ENCODE data around the gene CLK2. TPM values are rescaled to one million over a fixed set of nuclear protein-coding genes. Genes with fewer than 3 reads are reported as not detected.

The CLK2 gene
- total RNA-seq, 2 donors from 2014 or later: 69.8 to 82.3 TPM

GRCh38 chr1:155301342-155301841 is 28.1 kb upstream of the CLK2 start, which contains the start of gene PKLR:
TSS of gene PKLR (minus strand) at chr1:155301438. CDS start at chr1:155301395, 43 bp downstream.
- Histone ChIP-seq H3K9ac (ENCODE audit: extremely low read depth, low read length, poor library complexity, severe bottlenecking) (no peak within 1 kb of the TSS), H3K9me3 (ENCODE audit: control insufficient read depth, low read length) (no peaks in the 10 kb centered on the region), H3K27ac (ENCODE audit: low read depth, low read length) (no peak within 1 kb of the TSS), H3K27me3 (ENCODE audit: control insufficient read depth, insufficient read depth, low read length, poor library complexity, severe bottlenecking) (peaks cover 2% of the 10 kb centered on the region), H3K4me3 (ENCODE audit: low read length) (no peak within 1 kb of the TSS), H3K36me3 (ENCODE audit: control insufficient read depth, insufficient read depth, low read length) (no peaks in the 10 kb centered on the region), H3K4me1 (ENCODE audit: control insufficient read depth, insufficient read depth, low read length) (no peaks in the 10 kb centered on the region)
- Mint-ChIP-seq H3K27ac (no peak within 1 kb of the TSS), H3K4me1 (peaks cover 12% of the 10 kb centered on the region), H3K27me3 (ENCODE audit: insufficient read depth) (peaks cover 11% of the 10 kb centered on the region), H3K9me3 (no peaks in the 10 kb centered on the region), H3K36me3 (ENCODE audit: low read depth) (no peaks in the 10 kb centered on the region), H3K4me3 (no peak within 1 kb of the TSS)
- WGBS, 2 experiments (ENCODE audit: insufficient coverage in 1 of 2, insufficient read length in 1 of 2): 88 to 92% methylated on average over 4 to 5 of the region's 5 CpGs
- TF ChIP-seq, protein P1, sequence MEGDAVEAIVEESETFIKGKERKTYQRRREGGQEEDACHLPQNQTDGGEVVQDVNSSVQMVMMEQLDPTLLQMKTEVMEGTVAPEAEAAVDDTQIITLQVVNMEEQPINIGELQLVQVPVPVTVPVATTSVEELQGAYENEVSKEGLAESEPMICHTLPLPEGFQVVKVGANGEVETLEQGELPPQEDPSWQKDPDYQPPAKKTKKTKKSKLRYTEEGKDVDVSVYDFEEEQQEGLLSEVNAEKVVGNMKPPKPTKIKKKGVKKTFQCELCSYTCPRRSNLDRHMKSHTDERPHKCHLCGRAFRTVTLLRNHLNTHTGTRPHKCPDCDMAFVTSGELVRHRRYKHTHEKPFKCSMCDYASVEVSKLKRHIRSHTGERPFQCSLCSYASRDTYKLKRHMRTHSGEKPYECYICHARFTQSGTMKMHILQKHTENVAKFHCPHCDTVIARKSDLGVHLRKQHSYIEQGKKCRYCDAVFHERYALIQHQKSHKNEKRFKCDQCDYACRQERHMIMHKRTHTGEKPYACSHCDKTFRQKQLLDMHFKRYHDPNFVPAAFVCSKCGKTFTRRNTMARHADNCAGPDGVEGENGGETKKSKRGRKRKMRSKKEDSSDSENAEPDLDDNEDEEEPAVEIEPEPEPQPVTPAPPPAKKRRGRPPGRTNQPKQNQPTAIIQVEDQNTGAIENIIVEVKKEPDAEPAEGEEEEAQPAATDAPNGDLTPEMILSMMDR (conservative IDR thresholded peaks at IDR 0.05): no peak
- DNase-seq: no peak

DNA sequence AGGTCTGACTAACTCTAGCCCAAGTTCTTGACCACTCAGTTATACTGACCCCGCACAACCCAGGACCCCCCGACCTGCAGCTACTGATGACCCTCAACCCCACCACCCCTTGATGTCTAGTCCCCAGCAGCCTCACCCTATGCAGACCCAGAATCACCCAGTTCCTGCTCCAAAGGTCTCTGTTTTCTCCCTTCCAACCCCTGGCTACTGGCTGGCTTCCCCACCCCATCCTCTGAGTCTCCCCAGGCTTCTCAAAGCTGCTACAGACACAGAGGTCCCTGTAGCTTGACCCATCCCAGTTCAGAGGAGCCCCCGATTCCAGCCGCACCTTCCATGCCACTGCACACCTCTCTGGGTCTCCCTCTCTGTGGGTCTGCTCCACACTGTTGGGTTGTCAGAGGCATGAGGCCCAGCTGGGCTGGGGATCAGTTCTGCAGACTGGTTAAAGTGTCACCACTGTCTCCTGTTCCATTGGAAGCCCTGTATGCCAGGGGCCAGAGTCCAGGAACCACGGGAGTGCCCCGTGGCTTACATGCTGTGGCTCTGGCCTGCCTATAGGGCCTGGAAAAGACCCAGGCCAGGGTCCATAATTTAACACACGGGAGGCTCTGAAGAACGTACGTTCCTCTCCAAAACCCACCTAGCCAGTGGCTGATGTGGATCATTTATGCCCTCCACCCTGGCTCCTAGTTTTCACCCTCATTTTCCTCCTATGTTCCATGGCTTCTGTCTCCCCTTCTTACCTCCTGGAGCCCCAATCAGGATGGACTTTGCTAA is 27.4 kb upstream of the CLK2 start:
- no peak overlapping the region for H3K4me3 Mint-ChIP-seq
- H3K27me3 Mint-ChIP-seq (ENCODE audit: insufficient read depth): peaks cover 18% of the 10 kb centered on the region
- H3K36me3 Mint-ChIP-seq (ENCODE audit: low read depth): no peaks in the 10 kb centered on the region
- no peak for DNase-seq
- Histone ChIP-seq H3K36me3 (ENCODE audit: control insufficient read depth, insufficient read depth, low read length) (no peaks in the 10 kb centered on the region), H3K27ac (ENCODE audit: low read depth, low read length) (no peak overlapping the region), H3K4me3 (ENCODE audit: low read length) (no peak overlapping the region), H3K27me3 (ENCODE audit: control insufficient read depth, insufficient read depth, low read length, poor library complexity, severe bottlenecking) (peaks cover 9% of the 10 kb centered on the region), H3K9me3 (ENCODE audit: control insufficient read depth, low read length) (no peaks in the 10 kb centered on the region), H3K9ac (ENCODE audit: extremely low read depth, low read length, poor library complexity, severe bottlenecking) (no peak overlapping the region), H3K4me1 (ENCODE audit: control insufficient read depth, insufficient read depth, low read length) (no peaks in the 10 kb centered on the region)
- H3K9me3 Mint-ChIP-seq: no peaks in the 10 kb centered on the region
- peaks cover 12% of the 10 kb centered on the region for H3K4me1 Mint-ChIP-seq
- H3K27ac Mint-ChIP-seq: no peak overlapping the region
- TF ChIP-seq, protein P1 (conservative IDR thresholded peaks at IDR 0.05): no peak
- 92 to 98% methylated on average over 7 to 9 of the region's 9 CpGs for WGBS, 2 experiments (ENCODE audit: insufficient coverage in 1 of 2, insufficient read length in 1 of 2)

- Mint-ChIP-seq H3K4me1 (peaks cover 12% of the 10 kb centered on the region), H3K4me3 (no peak overlapping the region), H3K27me3 (ENCODE audit: insufficient read depth) (peaks cover 22% of the 10 kb centered on the region), H3K9me3 (no peaks in the 10 kb centered on the region), H3K27ac (no peak overlapping the region), H3K36me3 (ENCODE audit: low read depth) (no peaks in the 10 kb centered on the region)
- Histone ChIP-seq H3K4me3 (ENCODE audit: low read length) (no peak overlapping the region), H3K9me3 (ENCODE audit: control insufficient read depth, low read length) (no peaks in the 10 kb centered on the region), H3K4me1 (ENCODE audit: control insufficient read depth, insufficient read depth, low read length) (no peaks in the 10 kb centered on the region), H3K27me3 (ENCODE audit: control insufficient read depth, insufficient read depth, low read length, poor library complexity, severe bottlenecking) (peaks cover 16% of the 10 kb centered on the region), H3K9ac (ENCODE audit: extremely low read depth, low read length, poor library complexity, severe bottlenecking) (no peak overlapping the region), H3K27ac (ENCODE audit: low read depth, low read length) (no peak overlapping the region), H3K36me3 (ENCODE audit: control insufficient read depth, insufficient read depth, low read length) (no peaks in the 10 kb centered on the region)
- 87 to 93% methylated on average over 3 to 8 of the region's 8 CpGs for WGBS, 2 experiments (ENCODE audit: insufficient coverage in 1 of 2, insufficient read length in 1 of 2)
- DNase-seq: no peak
- TF ChIP-seq, protein P1 (conservative IDR thresholded peaks at IDR 0.05): no peak
Observed at GRCh38 chr1:155300024-155300423, 26.7 kb upstream of the CLK2 start.
